Measurements from ENCODE around the gene ABCC1.
A peak's percentile ranks its signal among the peaks of the same experiment; 100 is the strongest.
"Not testable (repeated sequence)": the region's sequence is repeated elsewhere in the genome, so short reads cannot be mapped to it uniquely, and the experiment has no call there.

The ABCC1 gene

DNA sequence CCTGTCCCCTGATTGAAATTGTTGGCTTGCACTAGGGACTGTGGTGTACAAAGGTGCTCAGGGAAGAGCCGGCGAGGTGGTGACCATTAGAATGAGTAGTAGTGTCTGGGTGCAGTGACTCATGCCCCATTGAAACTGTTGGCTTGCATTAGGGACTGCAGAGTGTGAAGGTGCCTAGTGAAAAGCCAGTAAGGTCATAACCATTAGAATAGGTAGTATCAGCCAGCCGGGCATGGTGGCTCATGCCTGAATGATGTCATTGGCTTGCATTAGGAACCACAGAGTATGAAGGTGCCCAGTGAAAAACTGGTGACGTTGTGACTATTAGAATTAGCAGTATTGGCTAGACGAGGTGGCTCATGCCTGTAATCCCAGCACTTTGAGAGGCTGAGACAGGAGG is 195.0 kb downstream of the ABCC1 start:
- DNase-seq: no peak

DNA sequence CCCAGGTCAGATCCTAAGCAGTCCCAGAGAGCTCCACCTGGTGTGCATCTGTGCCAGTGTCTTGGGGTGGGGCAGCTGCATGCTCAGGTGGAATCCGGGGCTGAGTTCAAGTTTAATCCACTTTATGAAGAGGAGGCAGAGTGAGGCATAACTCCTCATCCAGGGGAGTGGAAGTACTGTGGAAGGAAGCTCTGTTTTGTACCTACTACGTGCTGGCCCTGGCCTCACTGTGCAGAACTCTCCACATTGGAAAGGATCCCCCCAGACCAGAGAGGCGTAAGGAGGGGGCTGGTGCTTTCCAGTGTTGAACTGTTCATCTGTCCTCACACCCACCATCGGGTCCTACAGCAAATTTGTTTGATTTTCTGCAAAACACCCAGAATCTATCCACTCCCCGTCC is 195.9 kb downstream of the ABCC1 start:
- DNase-seq: no peak

DNA sequence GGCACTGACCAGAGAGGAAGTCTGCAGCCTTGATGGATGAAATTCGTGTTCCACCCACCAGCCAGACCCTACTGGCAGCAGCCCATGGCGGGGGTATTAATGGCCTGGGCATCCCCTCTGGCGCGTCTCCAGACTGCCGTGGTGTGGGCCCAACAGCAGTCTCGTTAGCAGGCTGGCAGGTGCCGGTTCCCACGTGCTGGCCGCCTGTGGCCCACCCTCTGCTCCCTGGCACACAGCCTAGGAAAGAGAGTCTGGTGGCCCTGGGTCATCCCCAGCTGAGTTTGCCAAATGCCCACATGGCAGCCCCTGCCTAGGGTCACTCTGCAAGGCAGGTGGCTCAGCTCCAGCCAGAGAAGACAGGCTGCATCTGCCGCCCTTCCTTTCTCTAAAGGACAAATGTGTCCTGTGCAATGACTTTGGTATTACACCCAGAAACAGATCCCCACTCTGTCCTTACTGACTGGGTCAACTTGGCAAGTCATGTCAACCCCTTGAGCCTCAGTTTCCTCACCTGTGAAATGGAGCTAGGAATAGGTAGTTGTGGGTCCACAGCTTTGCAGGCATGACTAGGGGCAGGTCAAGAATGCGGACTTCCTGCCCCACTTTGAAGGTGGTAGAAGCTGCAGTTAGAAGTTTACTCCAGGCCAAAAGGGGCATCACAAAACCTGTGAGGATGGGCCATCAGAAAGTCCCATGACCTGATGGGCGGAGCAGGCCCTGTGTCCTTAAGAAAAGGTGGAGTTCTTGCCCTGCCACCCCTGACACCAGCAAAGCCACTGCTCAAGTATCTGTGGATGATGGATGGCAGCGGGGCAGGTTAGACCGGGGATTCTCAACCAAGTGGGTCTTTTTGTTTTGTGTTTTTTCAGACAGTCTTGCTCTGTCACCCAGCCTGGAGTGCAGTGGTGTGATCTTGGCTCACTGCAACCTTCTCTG is 197.2 kb downstream of the ABCC1 start:
- peak; percentile 83 for DNase-seq

DNA sequence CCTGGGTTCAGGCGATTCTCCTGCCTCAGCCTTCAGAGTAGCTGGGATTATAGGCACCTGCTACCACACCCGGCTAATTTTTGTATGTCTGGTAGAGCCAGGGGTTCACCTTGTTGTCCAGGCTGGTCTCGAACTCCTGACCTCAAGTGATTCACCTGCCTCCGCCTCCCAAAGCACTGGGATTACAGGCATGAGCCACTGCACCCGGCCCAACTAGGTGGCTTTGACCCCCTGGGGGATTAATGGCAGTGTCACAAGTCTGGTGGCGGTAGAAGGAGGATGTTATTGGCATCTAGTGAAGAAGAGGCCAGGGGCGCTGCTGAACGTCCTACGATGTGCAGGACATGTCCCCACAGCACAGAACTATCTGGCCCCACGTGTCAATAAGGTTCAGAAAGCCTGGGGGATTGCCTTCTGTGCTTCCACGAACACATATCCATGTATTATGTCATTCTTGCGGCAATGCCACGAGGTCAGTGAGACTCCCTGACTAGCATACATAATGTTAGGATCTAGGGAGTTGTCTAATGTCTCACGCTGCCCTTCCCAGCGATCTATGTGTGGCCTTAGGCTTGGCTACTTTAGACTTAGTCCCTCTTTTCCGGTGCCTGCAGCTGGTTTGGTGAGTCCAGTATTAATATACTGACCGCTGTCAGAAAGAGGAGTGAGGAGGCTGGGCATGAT is 198.0 kb downstream of the ABCC1 start:
- DNase-seq: no peak

DNA sequence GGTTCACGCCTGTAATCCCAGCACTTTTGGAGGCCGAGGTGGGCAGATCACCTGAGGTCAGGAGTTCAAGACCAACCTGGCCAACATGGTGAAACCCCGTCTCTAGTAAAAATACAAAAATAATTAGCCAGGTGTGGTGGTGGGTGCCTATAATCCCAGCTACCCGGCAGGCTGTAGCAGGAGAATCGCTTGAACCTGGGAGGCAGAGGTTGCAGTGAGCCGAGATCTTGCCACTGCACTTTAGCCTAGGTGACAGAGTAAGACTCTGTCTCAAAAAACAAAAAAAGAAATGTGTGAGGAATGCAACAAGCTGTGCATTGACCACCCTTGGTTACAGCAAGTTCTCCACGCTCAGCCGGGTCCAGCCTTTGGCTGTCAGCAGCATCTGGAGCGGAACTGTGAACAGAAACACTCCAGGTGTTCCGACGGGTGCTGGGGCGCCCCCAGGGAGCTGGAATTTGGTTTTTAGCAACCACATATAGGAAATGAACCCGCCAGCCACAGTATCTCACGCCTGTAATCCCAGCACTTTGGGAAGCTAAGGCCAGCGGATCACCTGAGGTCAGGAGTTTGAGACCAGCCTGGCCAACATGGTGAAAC is 198.7 kb downstream of the ABCC1 start:
- DNase-seq: not testable (repeated sequence)

DNA sequence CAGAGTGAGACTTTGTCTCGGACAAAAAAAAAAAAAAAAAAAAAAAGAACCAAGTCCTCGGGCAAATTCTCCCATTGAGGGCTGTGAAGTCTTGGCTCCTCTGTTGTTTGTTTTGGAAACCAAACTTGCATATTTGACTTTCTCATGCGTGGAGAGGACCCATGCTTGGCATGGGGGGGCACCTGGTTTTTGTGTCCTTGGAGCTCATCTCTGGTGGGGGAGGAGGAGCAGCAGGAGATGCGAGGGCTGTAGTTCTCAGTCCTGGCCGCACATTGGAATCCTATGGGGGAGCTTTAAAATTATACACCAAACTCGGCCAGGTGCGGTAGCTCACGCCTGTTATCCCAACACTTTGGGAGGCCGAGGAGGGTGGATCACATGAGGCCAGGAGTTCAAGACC is 199.3 kb downstream of the ABCC1 start:
- DNase-seq: no peak

DNA sequence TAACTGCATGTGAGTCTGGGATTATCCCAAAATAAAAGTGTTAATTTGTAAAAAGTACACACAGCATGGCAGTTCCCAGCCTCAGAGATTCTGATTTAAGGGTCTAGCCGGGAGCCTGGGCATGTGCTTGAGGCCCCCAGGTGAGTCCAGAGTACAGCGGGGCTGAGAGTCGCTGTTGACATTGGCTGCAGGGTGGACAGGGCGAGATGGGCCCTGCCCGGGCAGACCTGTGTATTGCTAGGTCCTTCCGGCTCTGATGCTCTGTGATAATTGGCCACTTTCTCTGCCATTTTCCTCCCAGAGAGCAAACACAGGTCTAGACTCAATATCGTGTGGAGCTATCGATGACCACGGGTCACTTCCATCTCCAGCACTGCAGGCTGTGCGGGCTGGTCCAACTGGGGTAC is 200.3 kb downstream of the ABCC1 start:
- no peak for DNase-seq

DNA sequence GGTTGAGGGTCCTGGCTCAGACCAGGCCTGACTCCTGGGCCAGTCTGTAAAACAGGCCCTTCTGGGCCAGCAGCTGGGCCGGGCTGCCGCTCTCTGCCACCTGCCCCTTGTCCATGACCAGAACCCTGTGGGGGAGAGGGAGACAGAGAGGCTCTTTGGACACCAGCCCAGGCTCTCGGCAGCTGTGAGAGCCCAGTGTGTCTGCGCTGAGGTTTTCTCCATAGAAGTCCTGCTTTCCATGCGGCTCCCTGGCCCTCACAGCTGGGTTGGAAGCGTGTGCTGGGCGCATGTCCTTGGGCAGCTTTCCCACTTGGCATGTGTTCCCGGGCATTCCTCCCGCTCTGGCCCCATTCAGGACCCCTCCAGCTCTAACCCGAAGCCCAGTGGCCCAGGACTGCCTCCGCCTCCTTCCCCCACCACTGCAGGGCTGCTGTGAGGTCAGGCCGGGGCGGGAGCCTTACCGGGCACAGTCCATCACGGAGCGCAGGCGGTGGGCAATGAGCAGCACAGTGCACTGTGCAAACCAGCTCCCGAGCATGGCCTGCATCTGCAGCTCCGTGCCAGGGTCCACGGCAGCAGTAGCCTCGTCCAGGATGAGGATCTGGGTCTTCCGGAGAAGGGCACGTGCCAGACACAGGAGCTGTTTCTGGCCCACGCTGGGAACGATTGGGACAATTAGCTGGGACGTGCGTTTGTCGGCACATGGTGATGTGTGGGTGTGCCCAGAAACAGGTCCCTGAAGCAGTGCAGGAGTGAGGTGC is 200.9 kb downstream of the ABCC1 start:
- peak; percentile 32 for DNase-seq

DNA sequence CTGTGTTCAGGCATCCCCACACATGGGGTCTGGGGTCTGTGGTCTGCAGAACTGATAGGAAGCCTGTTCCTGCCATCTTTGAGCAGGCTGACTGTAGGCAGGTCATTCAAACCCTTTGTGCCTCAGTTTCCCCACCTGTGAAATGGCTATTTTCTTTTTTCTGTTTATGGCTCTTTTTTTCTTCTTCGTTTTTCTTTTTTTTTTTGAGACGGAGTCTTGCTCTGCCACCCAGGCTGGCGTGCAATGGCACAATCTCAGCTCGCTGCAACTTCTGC is 201.4 kb downstream of the ABCC1 start:
- DNase-seq: no peak

DNA sequence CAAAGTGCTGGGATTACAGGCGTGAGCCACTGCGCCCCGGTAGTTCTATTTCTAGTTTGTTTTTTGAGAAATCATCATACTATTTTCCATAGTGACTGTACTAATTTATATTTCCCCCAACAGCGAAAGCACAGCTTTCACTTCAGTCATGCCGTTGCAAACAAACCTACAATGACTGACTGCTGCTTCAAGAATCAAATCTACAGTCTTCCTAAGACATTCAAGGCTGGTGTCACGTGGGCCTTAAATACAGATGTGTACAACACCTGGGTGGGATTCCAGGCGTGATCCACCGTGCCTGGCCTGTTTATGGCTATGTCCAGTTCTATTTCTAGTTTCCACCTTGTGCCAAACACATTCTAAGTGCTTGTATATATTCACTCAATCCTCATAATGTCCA is 201.9 kb downstream of the ABCC1 start:
- DNase-seq: no peak

DNA sequence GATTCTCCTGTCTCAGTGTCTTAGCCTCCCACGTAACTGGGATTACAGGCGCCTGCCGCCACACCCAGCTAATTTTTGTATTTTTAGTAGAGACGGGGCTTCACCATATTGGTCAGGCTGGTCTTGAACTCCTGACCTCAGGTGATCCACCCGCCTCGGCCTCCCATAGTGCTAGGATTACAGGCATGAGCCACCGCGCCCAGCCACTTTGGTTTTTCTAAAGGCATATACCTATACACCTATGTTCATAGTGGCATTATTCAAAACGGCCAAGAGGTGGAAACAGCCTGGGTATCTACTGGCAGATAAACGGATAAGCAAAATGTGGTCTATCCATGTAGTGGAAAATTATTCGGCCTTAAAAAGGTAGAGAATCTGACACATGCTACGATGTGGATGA is 203.6 kb downstream of the ABCC1 start:
- not testable (repeated sequence) for DNase-seq

DNA sequence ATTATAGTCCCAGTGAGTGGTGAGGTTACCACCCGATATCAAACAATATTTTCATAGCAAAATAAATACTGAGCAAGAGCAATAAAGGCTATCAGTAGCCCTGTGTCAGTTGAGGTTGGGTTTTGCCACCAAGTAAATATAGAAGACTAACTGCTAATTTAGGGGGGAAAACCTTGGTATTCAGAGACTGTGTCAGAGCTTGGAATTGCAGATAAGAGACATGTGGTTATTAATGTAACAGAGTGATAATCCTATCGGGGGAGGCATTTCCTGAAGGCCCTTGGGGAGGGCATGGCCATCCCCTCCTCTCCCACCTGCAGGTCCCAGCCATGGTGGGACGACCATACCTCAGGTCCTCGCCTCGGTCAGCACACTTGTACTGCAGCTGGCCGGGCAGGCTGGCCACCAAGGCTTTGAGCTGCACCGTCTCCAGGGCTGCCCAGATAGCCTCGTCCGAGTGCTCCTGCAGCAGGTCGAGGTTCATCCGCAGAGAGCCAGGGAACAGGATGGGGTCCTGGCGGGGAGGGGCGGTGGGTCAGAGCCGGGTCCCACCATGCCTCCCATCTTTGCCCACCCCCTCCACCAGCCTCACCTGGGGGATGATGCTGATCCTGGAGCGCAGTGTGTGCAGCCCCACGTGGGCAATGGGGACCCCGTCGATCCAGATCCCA is 205.0 kb downstream of the ABCC1 start:
- no peak for DNase-seq

DNA sequence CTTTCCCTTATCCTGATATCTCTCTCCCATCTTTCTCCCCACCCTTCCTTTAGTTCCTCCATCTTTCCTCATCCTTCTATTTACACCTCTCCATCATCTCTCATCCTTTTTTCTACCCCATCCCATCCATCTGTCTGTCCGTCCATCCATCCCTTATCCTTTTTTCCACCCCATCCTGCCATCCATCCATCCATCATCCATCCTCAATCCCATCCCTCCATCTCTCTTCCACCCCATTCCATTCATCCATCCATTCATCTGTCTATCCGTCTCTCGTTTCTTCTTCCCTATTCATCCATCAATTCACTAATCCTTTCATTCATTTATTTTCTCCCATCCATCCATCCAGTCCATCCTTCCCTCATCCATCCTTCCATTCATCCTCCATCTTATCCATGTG is 205.8 kb downstream of the ABCC1 start:
- DNase-seq: no peak

DNA sequence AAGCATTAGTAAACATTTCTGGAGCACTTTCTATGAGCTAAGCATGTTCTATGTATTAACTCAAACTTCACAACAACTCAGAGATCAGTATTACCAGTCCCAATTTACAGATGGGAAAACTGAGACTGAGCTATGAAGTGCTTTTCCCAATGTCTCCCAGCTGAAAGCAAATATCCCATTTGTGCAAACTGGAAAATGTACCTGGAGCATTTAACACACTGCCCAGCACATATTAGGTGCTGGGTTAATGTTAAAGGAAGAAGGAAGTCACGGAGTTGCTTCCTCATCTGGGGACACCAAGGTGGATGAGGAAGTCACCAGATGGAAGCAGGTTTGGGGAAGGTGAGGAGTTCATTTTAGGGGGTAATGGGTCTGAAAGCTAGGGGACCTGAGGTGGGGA is 207.8 kb downstream of the ABCC1 start:
- no peak for DNase-seq

DNA sequence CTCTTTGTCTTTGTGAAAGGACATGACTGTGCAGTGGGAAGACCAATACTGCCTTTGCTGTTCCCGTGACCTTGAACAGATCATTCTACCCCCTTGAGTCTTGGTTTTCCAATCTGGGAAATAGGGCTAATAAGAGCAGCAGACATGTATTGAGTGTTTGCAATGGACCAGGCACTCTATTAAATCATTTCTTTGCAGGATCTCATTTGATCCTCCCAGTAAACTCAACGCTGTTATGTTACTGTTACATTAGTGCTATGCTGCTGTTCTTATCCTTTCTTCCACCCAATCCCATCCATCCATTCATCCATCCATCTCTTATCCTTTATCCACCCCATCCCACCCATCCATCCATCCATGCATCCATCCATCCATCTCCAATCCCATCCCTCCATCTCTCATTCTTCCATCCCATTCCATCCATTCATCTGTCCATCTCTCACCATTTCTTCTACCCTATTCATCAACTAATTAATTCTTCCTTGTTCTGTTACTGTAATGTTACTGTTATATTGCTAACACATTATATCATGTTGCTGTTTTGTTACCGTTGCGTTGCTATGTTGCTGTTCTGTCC is 208.8 kb downstream of the ABCC1 start:
- DNase-seq: no peak

DNA sequence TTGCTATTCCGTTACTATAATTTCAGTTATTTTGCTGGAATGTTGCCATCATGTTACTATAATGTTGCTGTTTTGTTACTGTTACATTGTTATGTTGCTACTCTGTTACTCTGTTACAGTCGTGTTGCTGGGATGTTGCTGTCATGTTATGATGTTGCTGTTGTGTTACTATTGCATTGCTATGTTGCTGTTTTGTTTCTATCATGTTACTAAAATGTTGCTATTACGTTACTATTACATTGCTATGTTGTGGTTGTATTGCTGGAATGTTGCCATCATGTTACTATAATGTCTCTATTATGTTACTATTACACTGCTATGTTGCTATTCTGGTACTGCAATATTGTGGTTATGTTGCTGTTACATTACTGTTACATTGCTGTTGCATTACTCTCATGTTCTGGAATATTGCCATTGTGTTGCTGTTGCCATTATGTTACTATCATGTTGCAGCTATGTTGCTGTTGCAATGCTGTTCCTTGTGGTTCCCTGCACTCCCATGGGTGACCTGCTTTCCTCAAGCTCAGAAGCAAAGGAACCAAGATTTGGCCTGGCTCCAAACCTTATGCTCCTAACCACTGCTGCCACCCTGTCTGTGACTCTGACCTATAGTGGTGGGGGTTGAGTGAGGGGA is 209.4 kb downstream of the ABCC1 start:
- peak; percentile 10 for DNase-seq

DNA sequence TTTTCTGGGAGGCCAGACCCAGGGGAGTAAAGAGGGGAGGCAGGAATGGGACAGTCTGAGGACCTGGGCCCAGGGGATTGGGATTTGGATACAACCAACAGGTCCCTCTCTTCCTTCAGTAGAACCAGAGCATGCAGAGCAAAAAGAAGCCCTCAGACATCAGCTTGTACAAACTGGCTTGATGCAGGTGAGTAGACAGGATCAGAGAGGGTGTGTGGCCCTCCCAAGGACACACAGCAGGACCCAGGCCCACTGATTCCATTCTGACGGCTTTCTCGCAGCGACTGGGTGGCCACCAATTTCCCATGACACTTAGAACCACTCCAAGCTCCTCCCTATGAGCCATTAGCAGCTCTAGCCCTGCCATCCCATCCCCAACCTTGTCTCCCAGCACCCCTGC is 210.2 kb downstream of the ABCC1 start:
- no peak for DNase-seq

DNA sequence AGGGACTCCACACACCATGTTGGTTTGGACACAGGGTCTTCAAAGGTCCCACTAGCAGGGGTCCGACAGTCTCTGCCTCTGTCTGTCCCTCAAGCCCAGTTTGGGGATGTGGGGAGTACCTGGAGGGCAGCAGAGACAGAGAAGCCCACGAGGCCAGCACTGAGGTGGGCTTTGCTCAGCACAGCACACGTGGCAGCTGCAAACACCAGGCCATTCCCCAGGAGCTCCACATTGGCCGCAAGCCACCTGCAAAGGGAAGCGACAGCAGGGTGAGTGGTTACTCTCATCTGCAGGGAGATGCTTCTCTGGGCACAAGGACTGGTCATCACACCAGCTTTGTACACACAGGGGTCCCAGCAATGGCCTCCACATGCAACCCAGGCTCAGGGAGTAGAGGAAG is 211.9 kb downstream of the ABCC1 start:
- DNase-seq: no peak

DNA sequence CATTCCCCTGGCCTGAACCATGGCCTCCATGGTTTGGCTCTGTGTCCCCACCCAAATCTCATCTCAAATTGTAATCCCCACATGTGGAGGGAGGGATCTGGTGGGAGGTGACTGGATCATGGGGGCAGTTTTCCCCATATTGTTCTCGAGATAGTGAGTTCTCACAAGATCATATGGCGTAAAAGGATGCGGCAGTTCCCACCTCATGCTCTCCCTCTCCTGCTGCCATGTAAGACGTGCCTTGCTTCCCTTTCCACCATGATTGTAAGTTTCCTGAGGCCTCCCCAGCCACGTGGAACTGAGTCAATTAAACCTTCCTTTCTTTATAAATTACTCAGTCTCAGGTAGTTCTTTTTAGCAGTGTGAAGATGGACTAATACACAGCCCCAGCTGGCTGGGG is 212.4 kb downstream of the ABCC1 start:
- not testable (repeated sequence) for DNase-seq

DNA sequence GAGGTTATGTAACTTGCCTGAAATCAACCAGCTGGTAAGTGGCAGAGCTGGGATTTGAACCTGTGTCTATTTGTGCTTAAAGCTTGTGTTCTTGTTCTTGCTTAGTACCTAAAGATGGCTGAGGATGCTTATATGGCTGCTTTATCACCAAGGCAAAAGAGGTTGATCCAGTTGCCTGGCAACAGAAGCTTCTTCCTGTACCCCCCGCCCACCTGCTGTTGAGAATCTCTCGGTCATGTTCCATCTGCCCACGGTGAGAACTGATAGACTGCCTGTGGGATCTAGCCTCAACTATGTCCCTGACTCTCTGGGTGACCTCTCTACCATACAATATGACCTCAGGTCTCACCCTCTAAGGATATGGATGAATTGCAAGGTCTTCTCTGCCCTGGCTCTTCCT is 213.2 kb downstream of the ABCC1 start:
- peak; percentile 20 for DNase-seq

DNA sequence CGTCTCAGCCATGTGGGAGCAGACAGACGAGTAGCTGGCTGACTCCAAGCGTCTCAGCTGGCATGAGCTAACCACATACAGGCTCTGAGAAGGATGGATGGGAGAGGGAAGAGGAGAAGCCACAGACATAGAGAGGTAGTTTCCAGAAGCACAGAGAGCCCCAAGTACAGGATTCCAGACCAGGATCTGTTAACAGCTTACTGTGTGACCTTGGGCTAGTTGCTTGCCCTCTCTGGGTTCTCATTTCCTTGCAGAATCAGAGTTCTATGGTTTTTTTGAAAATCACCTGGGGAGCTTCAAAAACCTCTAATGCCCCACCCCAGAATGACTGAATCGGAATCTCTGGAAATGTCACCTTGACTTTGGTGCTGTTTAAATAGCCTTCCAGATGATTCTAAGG is 213.7 kb downstream of the ABCC1 start:
- DNase-seq: no peak

DNA sequence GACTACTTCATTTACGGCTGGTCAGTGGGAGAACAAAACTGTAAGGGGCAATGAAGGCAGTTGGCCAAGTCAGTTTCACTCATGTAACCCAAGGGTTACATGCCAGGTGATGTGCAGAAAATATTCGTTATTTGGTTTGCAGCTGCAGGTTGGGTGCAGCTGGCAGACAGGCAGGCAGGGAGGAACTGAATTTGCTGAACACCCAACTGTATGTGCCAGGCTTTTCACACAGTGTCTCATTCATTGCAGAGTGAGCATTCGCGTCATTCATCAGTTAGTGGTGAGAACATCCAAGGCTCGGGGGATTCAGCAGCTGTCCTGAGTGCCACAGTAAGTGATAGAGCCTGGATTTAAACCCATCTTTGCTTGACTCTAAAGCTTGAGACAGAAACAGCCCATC is 214.2 kb downstream of the ABCC1 start:
- no peak for DNase-seq

All from NCI-H69 (cell line).